ENCODE measurements around the gene PSEN1.

The PSEN1 gene

DNA sequence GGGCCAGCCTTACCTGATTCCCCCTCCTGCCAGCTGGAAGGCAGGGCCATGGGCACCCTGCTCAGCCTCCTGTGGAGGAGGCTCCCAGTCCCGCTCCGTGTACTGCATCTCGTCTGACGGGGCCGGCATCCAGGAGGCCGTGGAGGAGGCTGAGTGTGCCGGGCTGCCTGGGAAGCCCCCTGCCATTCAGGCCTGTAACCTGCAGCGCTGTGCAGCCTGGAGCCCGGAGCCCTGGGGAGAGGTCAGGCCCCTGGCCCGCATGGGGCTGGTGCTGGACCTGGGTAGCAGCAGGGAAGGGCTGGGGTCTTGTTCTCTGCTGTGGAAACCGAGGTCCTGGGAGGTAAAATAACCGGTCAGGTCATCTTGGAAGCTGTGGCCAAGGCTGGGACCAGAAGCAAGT is 117.4 kb downstream of the PSEN1 start:
- no peak for DNase-seq (ENCODE audit: low read depth in 2 of 2)

DNA sequence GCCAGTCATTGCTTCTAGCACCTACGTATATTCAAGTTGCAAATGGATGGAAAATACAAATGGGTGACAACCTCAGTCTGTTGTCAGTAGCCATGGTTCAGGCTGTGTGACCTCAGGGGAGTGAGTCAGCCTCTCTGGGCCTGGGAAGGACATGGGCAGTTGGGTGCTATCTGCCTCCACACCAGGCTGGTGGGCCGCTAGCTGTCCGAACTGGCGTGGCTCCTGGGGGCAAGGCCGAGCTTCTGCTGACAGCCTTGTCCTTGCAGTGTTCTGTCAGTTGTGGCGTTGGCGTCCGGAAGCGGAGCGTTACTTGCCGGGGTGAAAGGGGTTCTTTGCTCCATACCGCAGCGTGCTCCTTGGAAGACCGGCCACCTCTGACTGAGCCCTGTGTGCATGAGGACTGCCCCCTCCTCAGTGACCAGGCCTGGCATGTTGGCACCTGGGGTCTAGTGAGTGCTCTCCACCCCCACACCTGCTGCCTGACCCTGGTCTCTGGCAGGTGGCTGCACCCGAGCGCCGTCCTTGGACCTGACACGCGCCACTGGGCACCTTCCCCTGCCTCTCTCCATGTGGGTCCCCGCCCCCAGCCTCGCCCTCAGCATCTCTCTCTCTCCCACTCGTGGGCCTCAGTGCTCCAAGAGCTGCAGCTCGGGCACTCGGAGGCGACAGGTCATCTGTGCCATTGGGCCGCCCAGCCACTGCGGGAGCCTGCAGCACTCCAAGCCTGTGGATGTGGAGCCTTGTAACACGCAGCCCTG is 118.1 kb downstream of the PSEN1 start:
- no peak for DNase-seq (ENCODE audit: low read depth in 2 of 2)

DNA sequence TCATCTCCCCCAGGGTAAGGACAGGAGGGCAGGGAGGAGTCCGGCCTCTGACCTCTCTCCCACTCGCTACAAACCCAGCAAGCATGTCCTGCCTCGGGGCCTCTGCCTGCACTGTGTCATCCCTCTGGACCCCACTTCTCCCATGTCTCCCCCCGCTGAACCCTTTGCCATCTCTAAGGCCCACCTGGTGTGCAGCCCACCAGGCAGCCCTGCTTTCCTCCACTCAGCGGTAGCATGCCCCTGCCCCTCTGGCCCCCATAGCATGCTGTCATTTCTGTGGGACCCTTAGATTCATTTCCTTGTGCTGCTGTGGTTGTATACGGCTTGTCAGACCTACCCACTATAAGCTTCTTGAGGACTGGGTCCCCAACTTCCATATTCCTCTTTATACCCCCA is 118.7 kb downstream of the PSEN1 start:
- no peak for DNase-seq (ENCODE audit: low read depth in 2 of 2)

GRCh38 chr14:73255693-73256225 is 119.5 kb downstream of the PSEN1 start:
- no peak for DNase-seq (ENCODE audit: low read depth in 2 of 2)

DNA sequence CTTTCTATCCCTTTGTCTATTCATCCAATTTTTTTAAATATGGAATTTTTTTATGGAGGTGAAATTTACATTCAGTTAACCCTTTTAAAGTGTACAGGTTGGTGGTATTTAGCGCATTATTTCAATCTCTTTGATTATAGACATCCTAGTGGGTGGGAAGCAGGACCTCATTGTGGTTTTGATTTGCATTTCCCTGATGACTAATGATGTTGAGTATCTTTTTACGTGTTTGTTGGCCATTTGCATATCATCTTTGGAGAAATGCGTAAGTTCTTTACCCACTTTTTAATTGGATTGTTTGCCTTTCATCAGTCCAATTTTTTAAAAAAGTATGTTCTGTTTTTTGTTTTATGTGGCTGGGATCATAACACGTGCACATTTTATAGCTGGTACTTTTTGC is 121.8 kb downstream of the PSEN1 start:
- no peak for DNase-seq (ENCODE audit: low read depth in 2 of 2)

DNA sequence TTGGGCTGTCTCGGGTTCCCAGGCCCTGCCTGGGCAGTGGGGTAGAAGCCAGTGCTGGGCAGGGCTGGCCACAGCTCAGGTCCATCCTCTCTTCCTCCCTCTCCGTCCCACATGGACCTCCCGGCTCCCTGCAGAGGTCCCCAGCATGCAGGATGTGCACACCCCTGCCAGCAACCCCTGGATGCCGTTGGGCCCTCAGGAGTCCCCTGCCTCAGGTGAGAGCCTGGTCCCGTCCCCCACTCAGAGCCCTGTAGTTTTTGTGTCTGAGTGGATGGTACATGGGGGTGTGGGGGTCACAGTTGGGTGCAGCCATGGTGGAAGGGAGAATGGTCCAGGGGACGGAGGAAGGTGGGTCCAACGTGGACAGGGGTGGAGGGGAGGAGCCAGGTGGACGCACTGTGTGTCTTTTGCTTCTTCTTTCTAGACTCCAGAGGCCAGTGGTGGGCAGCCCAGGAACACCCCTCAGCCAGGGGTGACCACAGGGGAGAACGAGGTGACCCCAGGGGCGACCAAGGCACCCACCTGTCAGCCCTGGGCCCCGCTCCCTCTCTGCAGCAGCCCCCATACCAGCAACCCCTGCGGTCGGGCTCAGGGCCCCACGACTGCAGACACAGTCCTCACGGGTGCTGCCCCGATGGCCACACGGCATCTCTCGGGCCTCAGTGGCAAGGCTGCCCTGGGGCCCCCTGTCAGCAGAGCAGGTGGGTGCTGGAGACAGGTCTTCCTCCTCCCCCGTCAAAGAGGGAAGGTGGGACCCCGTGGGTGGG is 122.7 kb downstream of the PSEN1 start:
- DNase-seq (ENCODE audit: low read depth in 2 of 2): no peak

DNA sequence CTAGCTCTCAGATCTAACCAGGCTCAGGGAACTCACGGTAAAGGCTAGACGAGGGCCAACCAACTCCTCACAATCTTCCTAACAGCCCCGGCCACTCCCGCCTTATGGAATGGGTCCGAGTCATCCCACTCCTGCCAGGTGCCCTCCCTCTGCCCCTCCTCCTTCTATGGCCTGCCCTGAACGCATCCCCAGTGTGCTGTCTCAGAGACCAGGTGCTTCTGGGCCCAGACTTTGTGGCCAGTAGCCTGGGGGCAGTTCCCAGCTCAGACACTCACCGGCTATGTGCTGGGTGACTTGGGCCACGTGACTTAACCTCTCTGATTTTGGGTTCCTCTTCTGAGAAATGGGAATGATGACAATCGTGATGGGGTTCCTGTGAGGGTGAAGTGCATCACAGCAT is 123.5 kb downstream of the PSEN1 start:
- no peak for DNase-seq (ENCODE audit: low read depth in 2 of 2)

- DNase-seq (ENCODE audit: low read depth in 2 of 2): no peak
These were observed 124.3 kb downstream of the PSEN1 start for GRCh38 chr14:73260574-73260973.

GRCh38 chr14:73261075-73261474 is 124.8 kb downstream of the PSEN1 start:
- no peak for DNase-seq (ENCODE audit: low read depth in 2 of 2)

- no peak for DNase-seq (ENCODE audit: low read depth in 2 of 2)
These were observed 125.5 kb downstream of the PSEN1 start for GRCh38 chr14:73261520-73262426.

GRCh38 chr14:73262427-73263183 is 126.3 kb downstream of the PSEN1 start:
- DNase-seq (ENCODE audit: low read depth in 2 of 2): no peak

DNA sequence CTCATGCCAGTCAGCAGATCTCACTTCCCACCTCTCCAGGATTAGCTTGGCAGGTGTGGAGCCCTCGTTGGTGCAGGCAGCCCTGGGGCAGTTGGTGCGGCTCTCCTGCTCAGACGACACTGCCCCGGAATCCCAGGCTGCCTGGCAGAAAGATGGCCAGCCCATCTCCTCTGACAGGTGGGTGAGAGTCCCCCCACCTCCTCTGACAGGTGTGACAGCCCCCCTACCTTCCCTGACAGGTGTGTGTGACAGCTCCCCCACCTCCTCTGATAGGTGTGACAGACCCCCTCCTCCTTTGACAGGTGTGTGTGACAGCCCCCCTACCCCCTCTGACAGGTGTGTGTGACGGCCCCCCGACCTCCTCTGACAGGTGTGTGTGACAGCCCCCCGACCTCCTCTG is 127.3 kb downstream of the PSEN1 start:
- DNase-seq (ENCODE audit: low read depth in 2 of 2): no peak

- DNase-seq (ENCODE audit: low read depth in 2 of 2): no peak
These were observed 128.0 kb downstream of the PSEN1 start for GRCh38 chr14:73264080-73264884.

GRCh38 chr14:73264885-73265720 is 128.8 kb downstream of the PSEN1 start:
- no peak for DNase-seq (ENCODE audit: low read depth in 2 of 2)

DNA sequence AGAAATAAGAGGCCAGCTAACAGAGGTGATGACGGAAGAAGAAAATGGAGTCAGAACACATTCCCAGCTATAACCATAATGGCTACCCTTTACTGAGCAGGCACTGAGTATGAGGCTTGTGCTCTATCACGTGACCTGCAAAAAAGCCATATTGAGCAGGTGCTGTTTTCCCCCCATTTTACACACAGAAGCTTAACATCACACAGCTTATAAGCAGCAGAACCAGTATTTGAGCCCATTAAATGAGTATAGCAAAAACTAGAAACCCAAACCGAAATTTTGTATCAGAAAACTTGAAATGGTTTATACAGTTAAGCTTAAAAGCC is 129.4 kb downstream of the PSEN1 start:
- DNase-seq (ENCODE audit: low read depth in 2 of 2): no peak

GRCh38 chr14:73266317-73266716 is 130.0 kb downstream of the PSEN1 start:
- DNase-seq (ENCODE audit: low read depth in 2 of 2): no peak

DNA sequence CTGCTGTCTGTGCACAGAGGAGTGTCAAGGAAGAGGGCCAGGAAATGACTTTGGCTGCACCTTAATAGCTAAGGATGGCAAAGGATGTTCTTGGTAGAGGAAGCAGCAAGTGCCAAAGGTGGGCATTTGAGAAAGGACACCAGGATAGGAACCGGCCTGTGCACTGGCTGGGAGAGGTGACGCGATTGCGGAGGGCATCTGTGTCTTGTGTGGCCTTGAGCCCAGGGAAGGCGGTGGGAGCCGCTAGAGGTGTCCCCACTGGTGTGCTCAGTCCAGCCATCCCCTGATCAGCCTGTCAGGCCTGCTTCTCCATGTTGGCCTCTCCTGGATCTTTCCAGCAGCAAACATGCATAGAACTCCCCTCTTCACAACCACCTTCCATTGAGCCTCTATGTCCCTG is 131.2 kb downstream of the PSEN1 start:
- no peak for DNase-seq (ENCODE audit: low read depth in 2 of 2)

DNA sequence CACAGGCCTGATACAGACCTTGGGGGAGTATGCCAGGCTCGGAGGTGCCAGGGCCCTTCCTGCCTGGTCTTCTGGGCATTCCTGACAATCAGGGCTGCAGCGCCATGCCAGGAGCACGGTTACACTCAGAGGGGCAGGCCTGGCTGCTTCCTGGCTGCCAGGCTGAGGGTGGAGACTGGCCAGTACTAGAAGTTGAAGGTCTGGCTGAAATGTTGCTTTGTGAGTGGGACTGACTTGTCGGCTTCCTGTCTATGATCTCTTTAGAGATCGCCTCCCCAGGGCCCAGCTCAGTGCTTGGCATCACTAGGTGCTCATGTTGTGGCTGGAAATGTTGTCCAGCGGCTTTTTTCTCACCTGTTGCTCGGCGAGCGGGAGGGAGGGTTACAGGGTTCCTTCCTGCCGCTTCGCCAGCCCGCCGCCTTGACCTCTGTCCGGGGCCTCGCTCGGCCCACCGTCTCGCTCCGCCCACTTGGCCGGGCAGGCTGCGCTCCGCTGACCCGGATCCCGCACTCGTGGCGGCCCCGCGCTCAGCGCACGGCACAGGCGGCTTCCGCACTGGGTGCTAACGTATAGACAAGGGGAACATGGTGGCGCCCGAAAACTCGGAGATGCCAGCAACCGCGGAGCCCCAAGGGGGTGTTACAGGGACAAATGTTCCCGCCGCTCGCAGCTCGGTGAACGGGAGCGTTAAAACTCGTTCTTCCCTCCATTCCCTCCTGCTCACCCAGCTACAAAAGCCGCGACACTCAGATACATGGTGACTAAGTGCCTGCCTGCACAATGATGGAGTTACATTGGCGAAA is 133.6 kb downstream of the PSEN1 start:
- DNase-seq (ENCODE audit: low read depth in 2 of 2): no peak

GRCh38 chr14:73272393-73272792 is 136.1 kb downstream of the PSEN1 start:
- no peak for DNase-seq (ENCODE audit: low read depth in 2 of 2)

All from fibroblast of skin of left biceps (primary cell).